Right ventricle myocardium superior (tissue), 1 donor: ENCODE data around the gene F3. TPM values are rescaled to one million over a fixed set of nuclear protein-coding genes. Genes with fewer than 3 reads are reported as not detected.

Experiments
- ATAC-seq: fragments of 200-7000 bp; cut with Tn5 transposase; one replicate; pipeline ENCODE4 v1.9.1; 2020; ENCODE audit warnings: mild to moderate bottlenecking; ENCODE audit not compliant: poor library complexity
- DNase-seq: peaks from one replicate; pipeline ENCODE4 v3.0.0-alpha.2; 2020
- intact Hi-C: fragments of 100-400 bp; cut with DNase I; formaldehyde crosslinking; loops from one replicate; pipeline ENCODE4 v1.11.2; 2022
- total RNA-seq: library from RNA; stranded (reverse); fragmentation: NEBNext Ultra II Directional; extraction: Animal tissue kit (Norgen Biotek cat#: 25700); gene quantifications from one replicate; pipeline ENCODE4 v1.2.1, GENCODE V29; 2021
- donor health status: DM: no; HTN: yes; CAD: no; lungs with severe emphysema.

Gene F3
- total RNA-seq, 1 donor from 2014 or later, result 21.5 TPM

DNA sequence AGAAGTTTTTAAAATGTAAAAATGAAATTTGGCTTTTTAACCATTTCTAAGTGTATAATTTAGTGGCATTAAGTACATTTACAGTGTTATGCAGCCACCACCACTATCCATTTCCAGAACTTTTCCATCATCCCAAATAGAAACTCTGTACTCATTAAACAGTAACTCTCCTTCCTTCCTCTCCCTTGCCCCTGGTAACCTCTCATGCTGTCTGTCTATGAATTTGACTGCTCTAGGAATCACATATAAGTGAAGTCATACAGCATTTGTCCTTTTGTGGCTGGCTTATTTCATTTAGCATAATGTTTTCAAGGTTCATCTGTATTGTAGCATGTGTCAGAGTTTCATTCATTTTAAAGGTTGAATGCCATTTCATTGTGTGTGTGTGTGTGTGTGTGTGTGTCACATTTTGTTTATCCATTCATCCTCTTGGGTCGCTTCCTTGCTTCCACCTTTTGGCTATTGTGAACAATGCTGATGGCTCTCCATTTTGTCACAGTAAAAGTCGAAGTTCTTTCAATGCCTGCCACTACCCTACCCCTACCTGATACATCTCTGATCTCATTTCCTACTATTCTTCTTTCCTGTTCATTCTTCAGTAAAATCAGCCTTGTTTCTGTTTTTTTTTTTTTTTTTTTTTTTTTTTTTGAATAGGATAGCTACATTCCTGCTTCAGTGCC, 45.3 kb downstream of the F3 start:
- no peak for ATAC-seq
- intact Hi-C loops, result no loop called here

GRCh38 chr1:94490556-94490955, 51.0 kb downstream of the F3 start:
- DNase-seq (no peak), ATAC-seq (no peak)
- intact Hi-C loops, result no loop called here

More for the DNA sequence above, 45.3 kb downstream of the F3 start:
- no peak for DNase-seq

GRCh38 chr1:94486990-94487389, 54.6 kb downstream of the F3 start:
- DNase-seq (no peak), ATAC-seq (no peak)
- intact Hi-C loops, result no loop called here

DNA sequence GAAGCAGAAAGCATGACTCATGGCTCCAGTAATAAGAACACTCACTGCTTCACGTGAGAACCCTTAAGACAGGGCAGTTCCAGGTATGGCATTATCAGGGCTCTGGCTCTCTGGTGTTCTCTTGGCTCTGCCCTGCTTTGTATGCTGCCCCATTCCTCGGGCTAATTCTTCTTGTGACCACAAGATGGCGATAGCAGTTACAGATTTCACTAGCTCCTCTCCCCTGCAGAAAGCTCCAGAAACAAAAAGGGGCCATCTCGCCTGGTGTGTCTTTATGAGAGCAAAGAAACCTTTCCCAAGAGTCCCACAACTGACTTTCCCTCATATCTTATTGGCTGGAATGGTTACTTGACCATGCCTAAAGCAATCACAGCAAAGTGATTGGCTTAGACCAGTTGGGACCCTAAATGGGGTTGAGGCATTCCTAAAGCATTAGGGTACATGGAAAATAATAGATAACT, 60.1 kb downstream of the F3 start:
- peak; percentile 92 for ATAC-seq
- intact Hi-C loops, result loop anchor here (5.0 kb wide), 1 partner anchor 326 kb away; no protein-coding TSS in a partner anchor
- no peak for DNase-seq

DNA sequence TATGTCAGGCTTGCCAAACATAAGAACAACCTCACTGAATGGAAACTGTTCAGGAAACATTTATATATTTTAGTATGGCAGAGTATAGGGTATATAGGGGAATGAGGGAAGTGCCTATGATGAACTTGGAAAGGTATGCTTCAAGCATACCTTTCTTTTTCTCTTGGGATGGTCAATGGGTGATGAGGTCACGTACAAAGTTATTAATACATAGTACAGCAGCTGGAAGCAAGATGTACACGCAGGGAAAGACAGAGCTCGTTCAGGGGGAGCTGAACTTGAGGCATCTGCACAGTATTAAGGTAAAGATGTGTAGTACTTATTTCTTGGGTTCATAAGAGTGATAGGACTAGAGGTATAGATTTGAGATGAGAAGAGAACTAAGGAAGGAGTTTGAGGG, 61.9 kb downstream of the F3 start:
- ATAC-seq (no peak), DNase-seq (no peak)
- intact Hi-C loops, result loop anchor here (5.0 kb wide), 1 partner anchor 328 kb away; no protein-coding TSS in a partner anchor

Other genes with a start within 250 kb of the F3 start
- 65.7 TPM for gene ABCD3, start 123.4 kb downstream of the F3 start, total RNA-seq